Bronchial epithelial cell (primary cell): ENCODE results near the gene NKTR. TPM values are rescaled to one million over a fixed set of nuclear protein-coding genes. Genes with fewer than 3 reads are reported as not detected.

ENCODE experiments used
- DNase-seq: peaks from one replicate; pipeline ENCODE4 v3.0.0-alpha.2; 2010; ENCODE audit warnings: low read depth
- FAIRE-seq: peaks from 2 replicates; lab custom pipeline; 2011; peaks lifted over from hg19 to GRCh38; lab: Jason Lieb, UNC
- H3K27me3 ChIP-seq: 2 replicates; pipeline ENCODE4 v1.5.1; 2011; ENCODE audit warnings: low read length; ENCODE audit not compliant: control insufficient read depth, insufficient read depth
- H3K36me3 ChIP-seq: 2 replicates; pipeline ENCODE4 v1.5.1; 2011; ENCODE audit warnings: low read length; ENCODE audit not compliant: control insufficient read depth, insufficient read depth
- H3K4me3 ChIP-seq: 2 replicates; pipeline ENCODE4 v1.5.1; 2011; ENCODE audit warnings: mild to moderate bottlenecking, low read depth, low read length, control low read depth
- CTCF ChIP-seq: IDR thresholded peaks from 2 replicates; pipeline ENCODE4 v1.5.1; 2011; ENCODE audit warnings: mild to moderate bottlenecking, moderate library complexity, low read length, control low read depth, inconsistent platforms; ENCODE audit not compliant: insufficient read depth, severe bottlenecking
- total RNA-seq: library from RNA; depleted of rRNA; stranded (reverse); fragments of >200 nt; gene quantifications from 2 replicates; pipeline ENCODE4 v1.2.1, GENCODE V29; 2014

Gene NKTR
- total RNA-seq, 1 donor from 2014 or later = 33.4 TPM

- DNase-seq = peak; percentile 95
- no peak for TF ChIP-seq CTCF
- peaks cover 21% of the 10 kb centered on the region for H3K27me3 ChIP-seq
- no peak overlapping the region for H3K4me3 ChIP-seq
- no peak for FAIRE-seq
- no peaks in the 10 kb centered on the region for H3K36me3 ChIP-seq
Measured at GRCh38 chr3:42683875-42684598, 83.6 kb downstream of the NKTR start.

- FAIRE-seq = no peak
- no peak overlapping the region for H3K4me3 ChIP-seq
- peaks cover 21% of the 10 kb centered on the region for H3K27me3 ChIP-seq
- no peak for TF ChIP-seq CTCF
- no peaks in the 10 kb centered on the region for H3K36me3 ChIP-seq
- no peak for DNase-seq
Measured at GRCh38 chr3:42684632-42685362, 84.3 kb downstream of the NKTR start.

GRCh38 chr3:42685363-42685881, 84.9 kb downstream of the NKTR start, which contains the start of gene KLHL40:
TSS of gene KLHL40 (plus strand) at chr3:42685537. CDS start at chr3:42685619, 82 bp downstream.
- Histone ChIP-seq H3K4me3 (no peak within 1 kb of the TSS), H3K36me3 (no peaks in the 10 kb centered on the region), H3K27me3 (peaks cover 21% of the 10 kb centered on the region)
- DNase-seq (no peak), FAIRE-seq (no peak)
- no peak for TF ChIP-seq CTCF

- no peak for TF ChIP-seq CTCF
- Histone ChIP-seq H3K4me3 (no peak overlapping the region), H3K36me3 (no peaks in the 10 kb centered on the region), H3K27me3 (peaks cover 21% of the 10 kb centered on the region)
- no peak for DNase-seq
- no peak for FAIRE-seq
Measured at GRCh38 chr3:42685891-42686820, 85.7 kb downstream of the NKTR start.

- no peak for TF ChIP-seq CTCF
- Histone ChIP-seq H3K27me3 (peaks cover 21% of the 10 kb centered on the region), H3K36me3 (no peaks in the 10 kb centered on the region), H3K4me3 (no peak overlapping the region)
- FAIRE-seq (no peak), DNase-seq (no peak)
Measured at GRCh38 chr3:42686832-42687650, 86.6 kb downstream of the NKTR start.
